Pancreas (tissue), 10 donors: ENCODE results near the gene GAS2. TPM values are rescaled to one million over a fixed set of nuclear protein-coding genes. Genes with fewer than 3 reads are reported as not detected.
A peak's percentile ranks its signal among the peaks of the same experiment; 100 is the strongest.

Experiments
- ATAC-seq, 4 donors: fragments of 200-7000 bp; cut with Tn5 transposase; one replicate each; pipeline versions ENCODE4 v1.8.0 to v1.9.1; 2020; ENCODE audit warnings: mild to moderate bottlenecking in 4 of 4, moderate library complexity in 4 of 4
- DNase-seq, 6 donors: peaks; one replicate each; pipeline ENCODE4 v3.0.0-alpha.2; 2020
- FAIRE-seq: peaks from 2 replicates; lab custom pipeline; 2012; peaks lifted over from hg19 to GRCh38; lab: Jason Lieb, UNC
- H3K27ac ChIP-seq, 4 donors: fragments of 200-600 bp; sonication (generic); 1 replicate in 3 of 4; 2 replicates in 1 of 4; pipeline versions ENCODE4 v1.5.0 to v1.8.0; 2020
- H3K27me3 ChIP-seq, 4 donors: fragments of 200-600 bp; one replicate each; pipeline ENCODE4 v1.8.0; 2021
- H3K36me3 ChIP-seq, 3 donors: fragments of 200-600 bp; sonication (generic) in 1 of 3; one replicate each; pipeline versions ENCODE4 v1.5.0 to v1.8.0; 2020 to 2021
- H3K4me1 ChIP-seq, 3 donors: fragments of 200-600 bp; one replicate each; pipeline ENCODE4 v1.8.0; 2021
- H3K4me3 ChIP-seq, 4 donors: fragments of 200-600 bp; sonication (generic) in 2 of 4; one replicate each; pipeline versions ENCODE4 v1.5.0 to v1.8.0; 2020 to 2021
- H3K9me3 ChIP-seq, 4 donors: fragments of 200-600 bp; one replicate each; pipeline ENCODE4 v1.8.0; 2021
- WGBS, 2 donors: extraction: QIAGEN DNeasy Blood & Tissue Kit; methylation state at CpG; one replicate each; pipeline ENCODE4 v1.1.7; 2013; 5-methylcytosine and 5-hydroxymethylcytosine counted together
- intact Hi-C, 3 donors: fragments of 100-400 bp; cut with DNase I; formaldehyde crosslinking; loops; one replicate each; pipeline versions ENCODE4 v1.11.1 to v1.14.2; 2022
- polyA plus RNA-seq, 2 donors: library from polyadenylated mRNA; stranded (reverse); fragments of 200-250 nt; gene quantifications; one replicate each; pipeline ENCODE4 v1.2.3, GENCODE V29; 2013
- total RNA-seq, 6 donors: library from RNA; stranded (reverse); fragmentation: NEBNext Ultra II Directional in 4 of 6; extraction: Animal tissue kit (Norgen Biotek cat#: 25700) in 4 of 6; gene quantifications; one replicate each; pipeline versions ENCODE4 v1.2.1 to v1.2.4, GENCODE V29; 2021 to 2023
- TF ChIP-seq, protein P1 (sequence below), 4 donors: fragments of 200-600 bp; sonication (generic) in 3 of 4; IDR thresholded peaks; one replicate each; pipeline versions ENCODE4 v1.5.0 to v1.8.0; 2021; ENCODE audit warnings: antibody characterized with exemption in 4 of 4
- donor health status: healthy with polysubstance abuse.
- donor health status: DM: no; HTN: no; CAD: no; lungs with moderate emphysema.
- donor health status: DM: no; HTN: no; CAD: no.
- donor health status: control.
- donor health status: control.
- donor health status: Bipolar disorder and iron deficiency.
- donor health status: DM: yes; HTN: yes; CAD: no.
- donor health status: DM: no; HTN: no; CAD: no.
- donor health status: DM: no; HTN: no; CAD: no.
- donor health status: DM: yes; HTN: yes; CAD: no.

GAS2 gene
- total and polyA plus RNA-seq, 8 donors = 4.1 to 13.4 (median 11.2) TPM

DNA sequence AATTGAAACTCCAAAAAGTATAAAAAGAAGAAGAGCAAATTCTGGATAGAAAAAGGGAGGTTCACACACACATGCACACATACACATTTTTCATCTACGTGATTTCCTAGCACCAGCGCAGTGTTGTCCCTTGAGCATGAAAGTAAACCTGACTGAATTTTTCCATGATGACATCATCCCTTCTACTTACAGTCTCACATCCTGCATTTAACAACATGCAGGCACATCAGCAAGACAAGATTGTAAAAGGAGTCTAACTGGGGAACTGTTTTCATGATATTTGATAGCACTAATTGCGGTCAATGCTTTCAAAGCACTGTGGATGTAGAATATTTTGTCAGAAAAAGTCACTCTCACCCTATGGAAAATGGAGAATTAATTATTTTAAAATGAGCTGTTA lies 36.6 kb downstream of the GAS2 start:
- no peaks in the 10 kb centered on the region for H3K9me3 ChIP-seq
- peak overlapping the region in 1 of 4 donors; percentile 6 for H3K4me3 ChIP-seq
- TF ChIP-seq, protein P1, sequence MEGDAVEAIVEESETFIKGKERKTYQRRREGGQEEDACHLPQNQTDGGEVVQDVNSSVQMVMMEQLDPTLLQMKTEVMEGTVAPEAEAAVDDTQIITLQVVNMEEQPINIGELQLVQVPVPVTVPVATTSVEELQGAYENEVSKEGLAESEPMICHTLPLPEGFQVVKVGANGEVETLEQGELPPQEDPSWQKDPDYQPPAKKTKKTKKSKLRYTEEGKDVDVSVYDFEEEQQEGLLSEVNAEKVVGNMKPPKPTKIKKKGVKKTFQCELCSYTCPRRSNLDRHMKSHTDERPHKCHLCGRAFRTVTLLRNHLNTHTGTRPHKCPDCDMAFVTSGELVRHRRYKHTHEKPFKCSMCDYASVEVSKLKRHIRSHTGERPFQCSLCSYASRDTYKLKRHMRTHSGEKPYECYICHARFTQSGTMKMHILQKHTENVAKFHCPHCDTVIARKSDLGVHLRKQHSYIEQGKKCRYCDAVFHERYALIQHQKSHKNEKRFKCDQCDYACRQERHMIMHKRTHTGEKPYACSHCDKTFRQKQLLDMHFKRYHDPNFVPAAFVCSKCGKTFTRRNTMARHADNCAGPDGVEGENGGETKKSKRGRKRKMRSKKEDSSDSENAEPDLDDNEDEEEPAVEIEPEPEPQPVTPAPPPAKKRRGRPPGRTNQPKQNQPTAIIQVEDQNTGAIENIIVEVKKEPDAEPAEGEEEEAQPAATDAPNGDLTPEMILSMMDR (IDR thresholded peaks at IDR 0.05) = no peak
- peak; percentile 95 to 97 (median 96) for ATAC-seq
- H3K36me3 ChIP-seq = no peaks in the 10 kb centered on the region
- peaks cover 14 to 20% (median 19%) of the 10 kb centered on the region in 3 donors for H3K4me1 ChIP-seq
- peak in 2 of 6 donors; percentile 29 to 45 for DNase-seq
- H3K27me3 ChIP-seq = no peaks in the 10 kb centered on the region
- intact Hi-C loops = no loop called here
- peak; percentile 17 for FAIRE-seq
- H3K27ac ChIP-seq = peak overlapping the region in 2 of 4 donors; percentile 49 to 83
- 15 to 21% methylated on average over 3 of the region's 3 CpGs for WGBS, 2 donors

GRCh38 chr11:22703591-22703990 lies 37.2 kb downstream of the GAS2 start:
- H3K27me3 ChIP-seq = no peaks in the 10 kb centered on the region
- no peaks in the 10 kb centered on the region for H3K9me3 ChIP-seq
- TF ChIP-seq, protein P1 (IDR thresholded peaks at IDR 0.05) = no peak
- 45 to 47% methylated on average over 2 of the region's 2 CpGs for WGBS, 2 donors
- no peak for FAIRE-seq
- no peak overlapping the region for H3K4me3 ChIP-seq
- intact Hi-C loops = no loop called here
- H3K36me3 ChIP-seq = no peaks in the 10 kb centered on the region
- H3K4me1 ChIP-seq = peaks cover 14 to 20% (median 19%) of the 10 kb centered on the region in 3 donors
- peak; percentile 33 to 72 (median 65) for ATAC-seq
- no peak for DNase-seq
- H3K27ac ChIP-seq = peak overlapping the region in 2 of 4 donors; percentile 49 to 83

DNA sequence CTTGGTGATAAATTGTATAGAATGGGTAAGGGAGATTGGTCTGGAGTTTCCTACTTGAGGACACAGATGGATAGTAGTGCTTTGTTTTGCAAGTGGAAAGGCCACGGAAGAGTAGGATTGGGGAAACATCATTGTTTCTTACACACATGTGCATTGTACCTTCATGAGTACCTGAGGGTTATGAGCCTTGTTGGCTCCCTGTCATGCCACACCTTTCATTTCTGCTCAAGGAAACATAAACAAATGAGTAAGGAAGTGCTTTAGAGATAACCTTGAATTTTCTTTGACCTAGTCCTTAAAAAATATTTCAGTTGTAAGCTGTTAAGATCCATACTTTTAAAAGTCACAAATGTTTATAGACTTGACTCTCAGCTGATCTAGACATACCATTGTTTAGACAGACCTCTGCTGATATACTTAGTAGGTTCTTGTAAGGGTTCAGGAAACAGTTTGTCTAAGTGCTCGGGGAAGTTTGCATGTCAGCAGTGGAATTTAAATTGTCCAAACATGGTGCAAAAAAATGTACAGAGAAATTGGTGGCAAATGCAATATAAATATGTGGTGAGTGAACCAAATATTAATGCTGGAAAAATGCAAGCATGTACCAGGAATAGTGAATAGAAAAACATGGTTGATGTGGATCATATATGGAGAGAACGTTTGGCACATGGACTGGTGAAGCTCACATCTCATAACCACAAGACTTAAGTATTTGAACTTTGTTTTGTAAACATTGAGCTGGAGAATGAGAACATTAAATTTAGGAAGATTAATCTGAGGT lies 40.9 kb downstream of the GAS2 start:
- no peak for DNase-seq
- peak in 1 of 4 donors; percentile 27 for ATAC-seq
- TF ChIP-seq, protein P1 (IDR thresholded peaks at IDR 0.05) = no peak
- no peak for FAIRE-seq
- Histone ChIP-seq H3K4me1 (peaks cover 8 to 18% (median 17%) of the 10 kb centered on the region in 3 donors), H3K9me3 (no peaks in the 10 kb centered on the region), H3K27me3 (no peaks in the 10 kb centered on the region), H3K27ac (no peak overlapping the region), H3K4me3 (no peak overlapping the region), H3K36me3 (no peaks in the 10 kb centered on the region)
- 71 to 79% methylated on average over 3 of the region's 3 CpGs for WGBS, 2 donors
- intact Hi-C loops = no loop called here

GRCh38 chr11:22711071-22711770 lies 44.8 kb downstream of the GAS2 start:
- Histone ChIP-seq H3K4me1 (no peaks in the 10 kb centered on the region), H3K9me3 (no peaks in the 10 kb centered on the region), H3K27ac (peak overlapping the region in 2 of 4 donors; percentile 36 to 53), H3K27me3 (no peaks in the 10 kb centered on the region), H3K36me3 (no peaks in the 10 kb centered on the region), H3K4me3 (no peak overlapping the region)
- DNase-seq = peak in 3 of 6 donors; percentile 8 to 25 (median 11)
- FAIRE-seq = no peak
- WGBS, 2 donors = 62 to 65% methylated on average over 3 of the region's 3 CpGs
- intact Hi-C loops = no loop called here
- TF ChIP-seq, protein P1 (IDR thresholded peaks at IDR 0.05) = no peak
- ATAC-seq = peak; percentile 40 to 78 (median 72)
